Osteoblast (primary cell): Measurements from ENCODE around the gene FUBP3. TPM values are rescaled to one million over a fixed set of nuclear protein-coding genes. Genes with fewer than 3 reads are reported as not detected.

Experiments
- DNase-seq: peaks from one replicate; pipeline ENCODE4 v3.0.0; 2011; ENCODE audit warnings: low spot score, mixed read lengths; ENCODE audit not compliant: insufficient read length; ENCODE audit errors: missing footprints
- H2AFZ ChIP-seq: 2 replicates; pipeline ENCODE4 v1.6.0; 2011; ENCODE audit warnings: mild to moderate bottlenecking, low read length
- H3K27ac ChIP-seq: 2 replicates; pipeline ENCODE4 v1.5.1; 2011; ENCODE audit warnings: mild to moderate bottlenecking, low read depth, low read length, moderate library complexity
- H3K27me3 ChIP-seq: 2 replicates; pipeline ENCODE4 v1.6.0; 2012; ENCODE audit warnings: mild to moderate bottlenecking, control low read depth, inconsistent platforms, low read length, moderate library complexity; ENCODE audit not compliant: insufficient read depth
- H3K36me3 ChIP-seq: 2 replicates; pipeline ENCODE4 v1.5.1; 2011; ENCODE audit warnings: mild to moderate bottlenecking, low read length, control low read depth, moderate library complexity; ENCODE audit not compliant: insufficient read depth
- H3K4me1 ChIP-seq: 2 replicates; pipeline ENCODE4 v1.5.1; 2011; ENCODE audit warnings: mild to moderate bottlenecking, low read length, control low read depth, moderate library complexity; ENCODE audit not compliant: insufficient read depth
- H3K4me2 ChIP-seq: 2 replicates; pipeline ENCODE4 v1.6.0; 2011; ENCODE audit warnings: mild to moderate bottlenecking, low read length; ENCODE audit not compliant: insufficient read depth
- H3K4me3 ChIP-seq: fragments of 200-600 bp; sonication (generic); 3 replicates; pipeline ENCODE4 v1.5.1; 2012; ENCODE audit warnings: mild to moderate bottlenecking, low read length, inconsistent platforms; ENCODE audit not compliant: insufficient read depth
- H3K79me2 ChIP-seq: 2 replicates; pipeline ENCODE4 v1.6.0; 2012; ENCODE audit warnings: mild to moderate bottlenecking, low read length, control low read depth, inconsistent platforms; ENCODE audit not compliant: insufficient read depth
- H3K9me3 ChIP-seq: 2 replicates; pipeline ENCODE4 v1.5.1; 2011; ENCODE audit warnings: low read depth, low read length, control low read depth
- H4K20me1 ChIP-seq: 2 replicates; pipeline ENCODE4 v1.6.0; 2012; ENCODE audit warnings: mild to moderate bottlenecking, low read length, control low read depth; ENCODE audit not compliant: insufficient read depth
- total RNA-seq: library from RNA; depleted of rRNA; stranded (reverse); fragments of >200 nt; gene quantifications from 2 replicates; pipeline ENCODE4 v1.2.3, GENCODE V29; 2012
- TF ChIP-seq, protein P1 (sequence below): IDR thresholded peaks from 2 replicates; pipeline ENCODE4 v1.5.1; 2011; ENCODE audit warnings: mild to moderate bottlenecking, low read depth, low read length, moderate library complexity; ENCODE audit errors: extremely low read depth

The FUBP3 gene
- total RNA-seq, 1 donor: 45.6 TPM

DNA sequence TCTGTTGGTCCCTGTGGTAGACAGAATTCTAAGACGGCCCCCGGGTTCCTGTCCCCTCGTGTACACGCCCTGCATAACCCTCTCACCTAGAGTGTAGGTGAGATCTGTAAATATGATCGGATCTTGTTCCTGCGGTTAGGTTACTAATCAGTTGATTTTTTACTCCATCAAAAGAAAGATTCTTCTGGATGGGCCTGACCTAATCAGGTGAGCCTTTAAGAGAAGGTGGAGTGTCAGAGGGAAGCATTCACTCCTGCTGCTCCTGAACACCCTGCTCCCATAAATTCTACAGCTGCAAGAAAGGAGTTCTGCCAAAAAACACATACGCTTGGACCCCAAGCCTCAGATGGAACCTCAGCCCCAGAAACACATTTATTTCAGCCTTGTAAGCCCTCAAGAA lies 15.6 kb upstream of the FUBP3 start:
- Histone ChIP-seq H3K27ac (no peak overlapping the region), H3K9me3 (no peaks in the 10 kb centered on the region), H3K4me2 (no peak overlapping the region), H3K27me3 (peaks cover 5% of the 10 kb centered on the region), H3K36me3 (no peaks in the 10 kb centered on the region), H3K79me2 (no peaks in the 10 kb centered on the region), H3K4me1 (no peaks in the 10 kb centered on the region), H3K4me3 (no peak overlapping the region), H2AFZ (no peak overlapping the region), H4K20me1 (no peaks in the 10 kb centered on the region)
- TF ChIP-seq, protein P1, sequence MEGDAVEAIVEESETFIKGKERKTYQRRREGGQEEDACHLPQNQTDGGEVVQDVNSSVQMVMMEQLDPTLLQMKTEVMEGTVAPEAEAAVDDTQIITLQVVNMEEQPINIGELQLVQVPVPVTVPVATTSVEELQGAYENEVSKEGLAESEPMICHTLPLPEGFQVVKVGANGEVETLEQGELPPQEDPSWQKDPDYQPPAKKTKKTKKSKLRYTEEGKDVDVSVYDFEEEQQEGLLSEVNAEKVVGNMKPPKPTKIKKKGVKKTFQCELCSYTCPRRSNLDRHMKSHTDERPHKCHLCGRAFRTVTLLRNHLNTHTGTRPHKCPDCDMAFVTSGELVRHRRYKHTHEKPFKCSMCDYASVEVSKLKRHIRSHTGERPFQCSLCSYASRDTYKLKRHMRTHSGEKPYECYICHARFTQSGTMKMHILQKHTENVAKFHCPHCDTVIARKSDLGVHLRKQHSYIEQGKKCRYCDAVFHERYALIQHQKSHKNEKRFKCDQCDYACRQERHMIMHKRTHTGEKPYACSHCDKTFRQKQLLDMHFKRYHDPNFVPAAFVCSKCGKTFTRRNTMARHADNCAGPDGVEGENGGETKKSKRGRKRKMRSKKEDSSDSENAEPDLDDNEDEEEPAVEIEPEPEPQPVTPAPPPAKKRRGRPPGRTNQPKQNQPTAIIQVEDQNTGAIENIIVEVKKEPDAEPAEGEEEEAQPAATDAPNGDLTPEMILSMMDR: no peak
- DNase-seq: no peak

DNA sequence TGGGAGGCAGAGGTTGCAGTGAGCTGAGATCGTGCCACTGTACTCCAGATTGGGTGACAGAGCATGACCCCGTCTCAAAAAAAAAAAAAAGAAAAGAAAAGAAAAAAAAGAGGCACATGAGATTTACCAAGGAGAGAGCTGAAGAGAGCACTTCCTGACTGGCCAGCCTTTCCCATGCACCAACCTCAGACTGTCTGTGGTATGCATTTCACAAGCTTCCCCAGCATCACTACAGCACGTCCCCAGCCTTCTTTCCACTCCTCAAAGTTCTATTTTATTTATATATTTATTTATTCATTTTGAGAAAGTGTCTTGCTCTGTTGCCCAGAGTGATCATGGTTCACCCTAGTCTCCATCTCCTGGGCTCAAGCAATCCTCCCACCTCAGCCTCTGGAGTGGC lies 13.6 kb upstream of the FUBP3 start:
- DNase-seq: no peak
- TF ChIP-seq, protein P1: no peak
- Histone ChIP-seq H3K79me2 (no peaks in the 10 kb centered on the region), H3K4me3 (no peak overlapping the region), H3K27me3 (peaks cover 2% of the 10 kb centered on the region), H3K36me3 (no peaks in the 10 kb centered on the region), H4K20me1 (no peaks in the 10 kb centered on the region), H2AFZ (no peak overlapping the region), H3K27ac (no peak overlapping the region), H3K4me2 (no peak overlapping the region), H3K4me1 (no peaks in the 10 kb centered on the region), H3K9me3 (no peaks in the 10 kb centered on the region)

DNA sequence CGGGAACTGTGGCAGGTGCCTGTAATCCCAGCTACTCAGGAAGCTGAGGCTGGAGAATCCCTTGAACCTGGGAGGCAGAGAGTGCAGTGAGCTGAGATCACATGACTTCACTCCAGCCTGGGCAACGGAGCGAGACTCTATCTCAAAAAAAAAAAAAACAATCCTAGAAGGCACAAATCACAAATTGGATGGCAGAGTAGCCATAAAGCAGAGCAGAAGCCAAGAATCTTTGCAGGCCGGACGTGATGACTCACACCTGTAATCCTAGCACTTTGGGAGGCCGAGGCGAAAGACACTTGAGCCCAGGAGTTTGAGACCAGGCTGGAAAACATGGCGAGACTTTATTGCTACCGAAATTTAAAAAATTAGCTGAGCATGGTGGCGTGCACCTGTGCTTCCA lies 9.2 kb upstream of the FUBP3 start:
- Histone ChIP-seq H4K20me1 (no peaks in the 10 kb centered on the region), H3K36me3 (no peaks in the 10 kb centered on the region), H3K9me3 (no peaks in the 10 kb centered on the region), H3K79me2 (no peaks in the 10 kb centered on the region), H3K27me3 (peaks cover 2% of the 10 kb centered on the region), H2AFZ (no peak overlapping the region), H3K4me1 (no peaks in the 10 kb centered on the region), H3K4me3 (no peak overlapping the region), H3K4me2 (no peak overlapping the region), H3K27ac (no peak overlapping the region)
- peak; percentile 78 for DNase-seq
- TF ChIP-seq, protein P1: no peak

DNA sequence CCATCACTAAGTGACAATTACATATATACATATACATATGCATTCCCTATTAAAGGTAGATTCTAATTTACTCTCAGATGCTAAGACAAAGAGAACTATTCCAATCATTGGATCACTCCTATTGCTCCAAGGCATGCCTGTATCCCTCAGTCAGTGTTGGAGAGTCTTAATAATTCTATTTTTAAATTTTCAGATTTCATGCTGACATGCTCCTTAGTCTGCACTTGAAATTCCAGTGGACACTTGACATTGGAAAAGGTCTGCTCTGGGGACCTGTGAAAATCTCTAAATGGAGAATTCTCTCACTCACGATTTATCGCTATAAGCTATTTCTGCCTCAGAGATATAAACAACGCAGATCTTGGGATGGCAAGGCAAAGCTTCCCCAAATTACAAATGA lies 3.9 kb upstream of the FUBP3 start:
- TF ChIP-seq, protein P1: no peak
- H2AFZ ChIP-seq: no peak overlapping the region
- DNase-seq: no peak
- H3K4me3 ChIP-seq: no peak overlapping the region
- H3K4me1 ChIP-seq: peaks cover 4% of the 10 kb centered on the region
- H3K79me2 ChIP-seq: peaks cover 15% of the 10 kb centered on the region
- H3K4me2 ChIP-seq: no peak overlapping the region
- H3K36me3 ChIP-seq: no peaks in the 10 kb centered on the region
- H4K20me1 ChIP-seq: peaks cover 3% of the 10 kb centered on the region
- no peak overlapping the region for H3K27ac ChIP-seq
- H3K27me3 ChIP-seq: no peaks in the 10 kb centered on the region
- no peaks in the 10 kb centered on the region for H3K9me3 ChIP-seq
